Fibroblast of skin of left quadriceps (primary cell): ENCODE data around the gene CDC42BPB.

ENCODE experiments used
- DNase-seq, 2 experiments: peaks; one replicate each; pipeline ENCODE4 v3.0.0-alpha.2; 2013; ENCODE audit warnings: low read depth in 2 of 2

Gene CDC42BPB

GRCh38 chr14:103057372-103058163, at the start of gene CDC42BPB:
CDC42BPB (minus strand) TSS chr14:103057549; CDS start chr14:103057173, 376 bp downstream.
- DNase-seq, result peak; percentile 86 to 87

DNA sequence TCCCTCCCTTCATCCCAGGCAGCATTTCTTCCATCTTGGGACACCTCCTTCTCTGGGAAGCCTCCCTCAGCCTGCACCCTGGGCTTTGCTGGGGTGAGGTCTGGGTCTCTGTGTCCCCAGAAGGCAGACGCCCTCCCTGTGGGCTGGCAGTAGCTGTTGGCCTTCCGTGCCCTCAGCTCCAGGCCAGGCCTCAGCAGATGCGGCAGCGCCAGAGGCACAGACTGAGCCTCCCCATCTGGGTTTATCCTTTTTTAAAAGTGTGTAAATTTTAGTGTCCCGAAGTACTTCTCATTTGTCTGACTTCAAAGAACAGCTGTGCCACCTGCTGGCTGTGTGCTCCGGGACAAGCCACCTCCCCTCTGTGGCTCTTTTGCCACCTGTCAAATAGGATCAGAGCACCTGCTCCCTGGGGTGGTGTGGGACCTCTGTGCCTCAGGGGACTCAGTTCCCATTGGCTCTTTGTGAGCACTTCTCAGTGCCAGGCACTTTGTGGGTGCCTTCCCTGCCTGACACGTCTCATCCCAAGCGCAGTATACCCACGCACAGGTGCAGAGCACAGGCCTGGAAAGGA, 48.3 kb upstream of the CDC42BPB start:
- DNase-seq, result no peak

DNA sequence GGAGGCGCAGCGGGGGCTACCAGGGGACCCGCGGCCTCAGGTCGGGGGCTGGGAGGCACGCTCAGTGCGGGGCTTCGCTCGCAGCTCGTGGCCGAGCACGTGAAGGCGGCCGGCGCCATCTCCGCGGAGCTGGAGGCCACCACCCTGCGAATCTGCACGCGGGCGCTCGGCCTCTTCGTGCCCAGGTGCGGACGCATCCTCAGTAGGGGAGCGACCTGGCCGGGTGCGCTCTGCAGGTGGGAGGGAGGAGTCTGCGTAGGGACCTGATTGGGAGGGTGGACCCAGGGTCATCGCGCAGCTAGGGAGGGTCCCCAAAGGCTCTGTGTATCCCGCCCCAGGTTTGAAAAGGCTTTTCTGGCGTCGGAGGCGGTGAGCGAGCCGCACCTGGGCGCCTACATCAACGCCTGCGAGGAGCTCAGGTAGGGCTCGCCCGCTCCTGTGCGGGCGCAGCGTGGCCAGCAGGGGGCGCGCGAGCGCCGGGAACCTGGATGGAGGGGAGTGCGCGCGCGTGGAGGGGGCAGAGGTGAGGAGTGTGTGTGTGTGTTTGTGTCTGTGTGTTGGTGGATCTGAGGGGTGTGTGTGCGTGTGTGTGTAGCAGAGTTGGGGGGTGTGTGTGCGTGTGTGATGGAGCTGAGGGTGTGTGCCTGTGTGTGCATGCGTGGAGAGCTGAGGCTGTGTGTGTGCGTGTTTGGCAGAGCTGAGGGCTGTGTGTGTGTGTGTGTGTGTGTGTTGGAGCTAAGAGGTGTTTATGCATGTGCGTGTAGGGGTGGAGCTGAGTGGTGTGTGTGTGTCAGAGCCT, 47.5 kb upstream of the CDC42BPB start:
- DNase-seq, result peak in 1 of 2 experiments; percentile 15

- DNase-seq, result no peak
Measured at GRCh38 chr14:103104389-103104653, 47.0 kb upstream of the CDC42BPB start.

- DNase-seq, result no peak
Measured at GRCh38 chr14:103103461-103104388, 46.4 kb upstream of the CDC42BPB start.

DNA sequence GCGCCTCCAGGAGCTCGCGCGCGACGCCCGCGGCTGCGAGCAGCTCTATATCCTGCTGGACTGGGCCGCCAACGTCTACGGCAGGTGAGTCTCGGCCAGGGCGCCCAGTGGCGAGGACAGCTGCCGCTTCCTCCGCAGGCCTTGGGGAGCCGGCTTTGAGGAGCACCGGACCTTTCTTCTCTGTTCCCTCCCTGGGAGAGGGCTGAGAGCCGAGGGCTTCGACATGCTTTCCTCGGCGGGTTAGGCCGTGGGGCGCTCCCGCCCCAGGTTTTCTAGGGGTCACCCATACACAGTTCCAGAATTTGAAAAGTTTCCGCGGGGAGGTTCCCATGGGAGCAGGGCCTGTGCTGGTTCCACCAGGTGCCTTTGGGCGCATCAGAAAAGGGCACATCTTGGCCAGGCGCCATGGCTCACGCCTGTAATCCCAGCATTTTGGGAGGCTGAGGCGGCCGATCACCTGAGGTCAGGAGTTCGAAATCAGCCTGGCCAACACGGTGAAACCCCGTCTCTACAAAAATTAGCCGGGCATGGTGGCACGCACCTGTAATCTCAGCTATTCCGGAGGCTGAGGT, 45.4 kb upstream of the CDC42BPB start:
- no peak for DNase-seq

DNA sequence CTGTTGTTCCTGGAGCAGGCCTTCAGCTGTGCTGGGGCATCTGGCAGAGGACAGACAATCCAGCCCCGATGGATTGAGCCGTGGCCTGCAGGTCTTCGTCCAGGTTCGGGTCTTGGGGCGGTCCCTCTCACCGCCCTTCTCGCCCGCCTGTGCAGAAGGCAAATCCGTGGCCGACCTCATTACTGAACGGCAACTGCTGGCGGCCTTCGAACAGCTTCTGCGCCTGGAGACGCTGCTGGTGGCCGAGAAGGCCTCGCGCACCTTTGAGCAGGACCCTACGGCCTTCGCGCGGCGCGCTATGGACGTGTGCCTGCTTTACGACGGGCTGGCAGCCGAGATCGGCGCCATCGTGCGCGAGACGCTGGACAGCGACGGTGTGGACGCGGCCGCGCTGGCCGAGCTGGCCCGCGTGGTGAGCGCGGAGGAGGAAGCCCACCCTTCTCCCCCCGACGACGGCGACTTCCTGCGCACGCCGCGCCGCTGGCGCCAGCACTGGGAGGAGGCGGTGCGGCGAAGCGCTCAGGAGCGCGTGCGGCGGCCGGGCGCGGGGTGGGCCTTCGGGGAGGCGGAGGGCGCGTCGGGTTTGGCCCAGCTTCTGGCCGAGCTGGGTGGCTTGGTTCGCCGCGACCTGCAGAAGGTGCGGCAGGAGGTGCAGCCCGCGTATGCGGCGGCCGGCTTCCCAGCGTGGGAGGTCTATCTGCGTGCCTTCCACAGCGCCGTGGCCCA, 44.8 kb upstream of the CDC42BPB start:
- DNase-seq, result no peak

- no peak for DNase-seq
Measured at GRCh38 chr14:103101257-103101962, 44.1 kb upstream of the CDC42BPB start.

GRCh38 chr14:103100281-103101121, 43.2 kb upstream of the CDC42BPB start:
- DNase-seq, result no peak

DNA sequence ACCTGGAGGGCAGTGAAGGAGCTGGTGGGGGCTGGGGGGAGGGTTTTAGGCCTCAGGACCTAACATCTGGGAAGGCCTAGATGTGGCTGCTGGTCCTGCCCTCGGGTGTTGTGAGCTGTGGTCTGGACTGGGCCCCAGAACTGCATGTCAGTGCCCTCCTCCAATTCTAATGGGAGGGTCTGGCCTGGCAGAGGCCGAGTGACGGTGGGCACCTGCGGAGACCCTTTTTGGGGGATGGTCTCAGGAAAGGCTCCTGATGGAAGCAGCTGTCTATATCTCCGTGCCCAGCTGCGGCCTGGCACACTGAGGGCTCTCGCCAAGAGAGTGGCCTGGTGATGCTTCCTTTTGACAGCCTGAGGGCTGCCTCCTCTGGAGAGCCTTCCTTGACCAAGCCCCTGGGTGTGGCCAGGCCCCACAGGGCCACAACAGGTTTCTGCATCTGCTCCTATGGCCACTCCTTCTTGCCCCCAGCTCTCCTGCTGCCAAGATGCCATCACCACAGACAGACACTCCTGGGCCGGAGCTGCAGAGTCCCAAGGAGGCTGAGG, 42.5 kb upstream of the CDC42BPB start:
- DNase-seq, result no peak

DNA sequence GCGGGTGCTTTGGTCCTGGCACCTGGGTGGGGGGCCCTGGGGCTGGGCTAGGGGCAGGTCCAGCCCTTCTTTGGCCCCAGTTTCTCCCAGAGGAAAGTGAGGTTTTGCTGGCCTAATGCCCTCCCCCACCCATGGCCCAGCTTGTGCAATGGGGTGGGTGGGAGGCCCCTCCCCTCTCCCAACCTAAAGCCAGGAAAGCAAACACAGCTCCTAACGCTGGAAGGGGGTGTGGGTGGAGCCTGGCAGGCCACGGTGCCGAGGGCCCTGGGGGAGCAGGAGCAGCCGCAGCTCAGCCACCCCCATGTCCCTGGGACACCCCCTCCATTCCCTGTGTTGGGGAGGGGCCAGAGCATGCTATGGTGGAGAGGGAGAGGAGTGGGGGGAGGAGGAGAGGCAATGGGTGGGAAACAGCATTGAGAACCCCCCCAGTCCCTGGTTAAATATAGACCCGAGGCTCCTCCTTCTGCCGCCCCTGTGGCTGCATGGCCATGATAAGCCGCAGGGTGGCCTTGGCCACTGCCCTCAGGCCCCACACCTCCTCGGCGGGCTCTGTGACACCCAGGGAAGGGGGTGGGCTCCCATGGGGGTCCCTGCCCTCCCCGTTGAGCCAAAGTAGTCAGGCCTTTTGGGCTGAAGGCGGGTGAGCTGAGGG, 41.9 kb upstream of the CDC42BPB start:
- no peak for DNase-seq

DNA sequence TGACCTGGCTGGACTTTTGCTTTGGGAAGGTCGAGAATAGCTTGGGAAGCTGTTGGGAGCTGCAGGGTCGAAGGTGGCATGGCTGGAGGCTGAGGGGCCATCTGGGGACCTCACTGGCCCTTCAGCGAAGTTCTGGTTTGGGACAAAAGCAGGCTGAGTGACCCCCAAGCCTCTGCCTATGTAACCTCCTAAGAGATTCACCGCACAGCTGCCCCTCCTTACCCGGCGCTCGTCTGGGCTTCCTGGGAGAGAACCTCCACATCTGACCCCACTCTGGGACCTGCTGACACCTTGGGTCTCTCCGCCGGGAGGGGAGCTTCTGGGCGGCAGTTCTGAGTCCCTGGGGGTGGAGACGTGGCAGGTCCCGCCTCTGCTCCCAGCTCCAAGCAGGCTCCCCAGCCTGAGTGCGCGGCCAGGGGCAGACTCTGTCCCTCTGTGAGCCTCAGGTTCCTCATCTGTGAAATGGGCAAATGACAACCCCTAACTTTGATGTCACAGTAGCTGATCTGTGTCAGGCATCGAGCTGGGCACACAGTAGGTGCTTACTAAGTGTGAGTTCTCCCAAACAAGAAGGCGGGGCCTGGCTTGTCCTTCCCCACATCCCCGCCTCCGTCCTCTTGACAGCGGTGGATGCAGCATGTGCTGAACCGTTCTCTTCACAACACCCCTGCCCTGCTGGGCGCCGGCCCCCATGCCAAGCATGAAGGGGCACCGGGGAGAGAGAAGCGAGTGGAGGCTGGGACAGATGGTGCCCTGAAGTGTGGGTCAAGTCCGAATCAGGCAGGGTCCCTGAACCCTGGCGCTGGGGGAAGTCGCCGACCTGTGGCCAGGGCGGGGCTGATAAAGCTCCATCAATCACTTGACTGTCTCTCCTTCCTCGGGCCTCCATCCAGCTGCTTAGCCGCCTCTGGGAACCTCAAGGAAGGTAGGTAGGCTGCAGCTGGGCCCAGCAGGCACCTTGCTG, 40.9 kb upstream of the CDC42BPB start:
- DNase-seq, result no peak

DNA sequence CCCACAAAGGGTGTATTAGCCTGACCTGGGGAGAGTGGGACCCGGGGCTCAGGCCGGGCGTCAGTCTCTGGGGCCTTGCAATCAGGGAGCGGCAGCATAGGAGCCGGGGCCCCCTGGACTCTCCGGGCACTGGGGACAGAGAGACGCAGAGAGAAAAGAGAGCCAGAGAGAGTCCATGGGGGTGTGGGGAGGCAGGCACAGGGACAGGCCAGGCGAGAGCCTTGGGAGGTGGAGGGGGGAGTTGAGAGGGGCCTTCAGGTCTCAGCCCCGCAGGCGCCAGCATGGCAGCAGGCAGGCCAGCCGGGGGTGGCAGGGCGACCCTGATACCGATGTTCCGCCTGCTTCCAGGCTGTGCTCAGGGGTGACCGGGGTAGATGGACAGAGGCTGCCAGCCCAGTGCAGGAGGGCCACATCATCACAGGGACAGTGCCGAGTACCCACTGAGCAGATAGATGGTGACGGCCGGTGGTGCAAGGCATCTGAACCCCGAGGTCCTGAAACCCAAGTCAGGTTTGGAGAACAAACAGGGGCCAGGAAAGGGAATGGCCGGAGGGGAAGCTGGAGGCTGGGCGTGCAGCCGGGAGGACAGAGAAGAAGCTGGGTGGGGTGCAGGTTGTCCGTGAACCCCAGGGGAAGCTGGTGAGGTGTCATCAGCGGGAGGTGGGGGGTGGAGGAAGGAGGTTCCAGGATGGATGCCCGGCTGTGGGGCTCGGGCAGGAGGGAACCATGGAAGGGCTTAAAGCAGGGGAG, 40.1 kb upstream of the CDC42BPB start:
- DNase-seq, result no peak

DNA sequence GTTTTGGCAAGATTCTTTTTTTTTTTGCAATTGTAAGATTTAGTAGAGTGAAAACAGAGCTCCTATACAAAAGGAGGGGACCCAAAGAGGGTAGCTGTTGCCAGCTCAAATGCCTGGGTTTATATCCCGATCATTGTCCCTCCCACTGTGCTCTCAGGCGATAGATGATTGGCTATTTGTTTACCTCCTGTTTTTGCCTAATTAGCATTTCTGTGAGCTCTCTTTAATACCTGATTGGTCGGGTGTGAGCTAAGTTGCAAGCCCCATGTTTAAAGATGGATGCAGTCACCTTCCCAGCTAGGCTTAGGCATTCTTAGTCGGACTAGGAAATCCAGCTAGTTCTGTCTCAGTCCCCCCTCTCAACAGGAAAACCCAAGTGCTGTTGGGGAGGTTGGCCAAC, 39.0 kb upstream of the CDC42BPB start:
- DNase-seq, result no peak

DNA sequence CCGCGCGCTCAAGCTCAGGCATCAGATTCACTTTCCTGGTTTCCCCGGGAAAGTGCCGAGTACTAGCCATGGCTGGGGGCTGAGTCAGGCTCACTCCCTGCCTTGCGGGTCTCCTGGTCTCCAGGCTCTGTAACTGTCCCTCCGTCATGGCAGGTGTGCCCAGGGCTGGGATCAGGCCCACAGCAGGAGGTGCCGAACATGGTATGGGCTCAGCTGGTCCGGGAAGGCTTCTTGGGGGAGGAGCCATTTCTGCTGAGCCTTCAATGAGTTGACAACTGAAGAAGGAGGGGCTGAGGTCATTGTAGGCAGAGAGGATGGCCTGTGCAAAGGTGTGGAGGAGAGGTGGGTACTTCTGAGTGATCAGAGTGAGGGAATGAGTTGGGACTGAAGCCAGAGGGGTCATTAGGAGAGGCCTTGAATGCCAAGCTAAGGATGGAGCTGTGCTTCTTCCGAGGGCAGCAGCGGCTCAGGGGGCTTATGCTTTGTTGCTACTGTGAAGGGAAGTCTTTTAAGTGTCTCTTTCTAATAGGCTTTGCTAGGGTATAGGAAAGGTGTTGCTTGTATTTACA, 37.9 kb upstream of the CDC42BPB start:
- DNase-seq, result no peak
